HCT116 (cell line): ENCODE data around the gene PNPLA8. TPM values are rescaled to one million over a fixed set of nuclear protein-coding genes. Genes with fewer than 3 reads are reported as not detected.

ENCODE experiments used
- ATAC-seq: fragments of 200-7000 bp; cut with Tn5 transposase; 2 replicates; pipeline ENCODE4 v1.9.1; 2020; ENCODE audit warnings: mild to moderate bottlenecking, moderate library complexity
- BruUV-seq: library from RNA; stranded (reverse); fragments of 400-500 nt; replicated peaks from 2 replicates; lab custom pipeline; 2021; lab: Mats Ljungman, UMichigan
- CTCF ChIA-PET: fragments of 300-600 bp; sonication (Branson Sonifier 250); formaldehyde crosslinking; loops from one replicate; lab custom pipeline; 2021; ENCODE audit warnings: antibody characterized with exemption; lab: Charles Lee
- POLR2A ChIA-PET: fragments of 300-600, 350-600 bp; sonication (Branson Sonifier 250); formaldehyde crosslinking; loops from one replicate; lab custom pipeline; 2021; ENCODE audit warnings: antibody characterized with exemption; lab: Charles Lee
- RAD21 ChIA-PET, 2 experiments: fragments of 300-600 bp; sonication (Branson Sonifier 250); formaldehyde crosslinking; loops; one replicate each; lab custom pipeline; 2023; ENCODE audit warnings: low total read pairs in 2 of 2; ENCODE audit not compliant: uncharacterized antibody in 2 of 2, unreplicated experiment in 2 of 2, low non-redundant PET in 1 of 2; lab: Charles Lee
- DNase-seq: peaks from one replicate; pipeline ENCODE4 v3.0.0-alpha.2; 2010; ENCODE audit warnings: low read depth, low spot score
- H2AFZ ChIP-seq: fragments of 200-600 bp; shearing (Covaris generic), sonication (generic); 2 replicates; pipeline ENCODE4 v1.6.1; 2017; ENCODE audit warnings: low read depth, mixed run types, mixed read lengths, antibody characterized with exemption, low read length; ENCODE audit not compliant: poor library complexity, severe bottlenecking
- H3K27ac ChIP-seq: 2 replicates; pipeline ENCODE4 v1.5.1; 2012; ENCODE audit warnings: low read depth, low read length
- H3K27me3 ChIP-seq: fragments of 200-600 bp; sonication (generic); 2 replicates; pipeline ENCODE4 v1.6.1; 2016; ENCODE audit warnings: mixed run types, low read length, mixed read lengths; ENCODE audit not compliant: insufficient read depth
- H3K36me3 ChIP-seq, 2 experiments: fragments of 200-500 bp in 1 of 2; fragments of 200-600 bp in 1 of 2; sonication (Bioruptor generic) in 1 of 2; sonication (generic) in 1 of 2; 2 replicates each; pipeline versions ENCODE4 v1.5.1 to v1.6.1; 2014 to 2016; ENCODE audit warnings: low read length in 2 of 2, inconsistent platforms in 1 of 2, mixed read lengths in 1 of 2, mixed run types in 1 of 2; ENCODE audit not compliant: insufficient read depth in 2 of 2, control insufficient read depth in 1 of 2
- H3K4me1 ChIP-seq, 2 experiments: fragments of 200-600 bp in 1 of 2; sonication (generic) in 1 of 2; 2 replicates each; pipeline versions ENCODE4 v1.5.1 to v1.6.1; 2012 to 2017; ENCODE audit warnings: low read length in 2 of 2, inconsistent platforms in 1 of 2, mild to moderate bottlenecking in 1 of 2, mixed read lengths in 1 of 2, mixed run types in 1 of 2, moderate library complexity in 1 of 2; ENCODE audit not compliant: insufficient read depth in 2 of 2, control insufficient read depth in 1 of 2
- H3K4me2 ChIP-seq: fragments of 200-600 bp; sonication (generic); 2 replicates; pipeline ENCODE4 v1.6.1; 2017; ENCODE audit warnings: mixed run types, low read length, mixed read lengths
- H3K4me3 ChIP-seq, 2 experiments: fragments of 200-600 bp in 1 of 2; sonication (generic) in 1 of 2; replicated peaks in 1 of 2; 2 replicates each; pipeline ENCODE4 v1.5.1; 2011 to 2016; ENCODE audit warnings: low read length in 2 of 2, control low read depth in 1 of 2, low read depth in 1 of 2, mild to moderate bottlenecking in 1 of 2, mixed read lengths in 1 of 2, mixed run types in 1 of 2
- H3K79me2 ChIP-seq: fragments of 200-600 bp; sonication (generic); 2 replicates; pipeline ENCODE4 v1.6.1; 2017; ENCODE audit warnings: mild to moderate bottlenecking, mixed run types, low read length, moderate library complexity, mixed read lengths; ENCODE audit not compliant: insufficient read depth
- H3K9ac ChIP-seq: fragments of 200-600 bp; sonication (generic); 2 replicates; pipeline ENCODE4 v1.6.1; 2016; ENCODE audit warnings: low read length, mixed read lengths
- H3K9me2 ChIP-seq: fragments of 200-600 bp; sonication (generic), shearing (Covaris generic); 2 replicates; pipeline ENCODE4 v1.6.1; 2017; ENCODE audit warnings: mixed run types, mild to moderate bottlenecking, moderate library complexity; ENCODE audit not compliant: insufficient read depth
- H3K9me3 ChIP-seq, 2 experiments: fragments of 200-500 bp in 1 of 2; fragments of 200-600 bp in 1 of 2; sonication (Bioruptor generic) in 1 of 2; sonication (generic) in 1 of 2; 2 replicates each; pipeline ENCODE4 v1.6.1; 2014 to 2017; ENCODE audit warnings: low read length in 2 of 2, mixed read lengths in 2 of 2, inconsistent platforms in 1 of 2, low read depth in 1 of 2, mild to moderate bottlenecking in 1 of 2, mixed run types in 1 of 2, moderate library complexity in 1 of 2; ENCODE audit not compliant: control insufficient read depth in 1 of 2, insufficient read depth in 1 of 2
- H4K20me1 ChIP-seq: fragments of 200-600 bp; sonication (generic), shearing (Covaris generic); 2 replicates; pipeline ENCODE4 v1.6.1; 2017; ENCODE audit warnings: mixed run types, mild to moderate bottlenecking, moderate library complexity; ENCODE audit not compliant: insufficient read depth
- CBX3 ChIP-seq: IDR thresholded peaks from 2 replicates; pipeline ENCODE4 v1.6.1; 2012; ENCODE audit warnings: low read depth
- EGR1 ChIP-seq: IDR thresholded peaks from 2 replicates; pipeline ENCODE4 v1.6.1; 2012; ENCODE audit warnings: low read depth
- RAD21 ChIP-seq: IDR thresholded peaks from 2 replicates; pipeline ENCODE4 v1.6.1; 2012; ENCODE audit warnings: low read depth, mild to moderate bottlenecking
- SIN3A ChIP-seq: IDR thresholded peaks from 2 replicates; pipeline ENCODE4 v1.6.1; 2012; ENCODE audit warnings: low read depth
- ZFX ChIP-seq: fragments of 450-650 bp; IDR thresholded peaks from 2 replicates; pipeline ENCODE4 v1.6.1; 2017
- intact Hi-C: fragments of 100-400 bp; cut with micrococcal nuclease; formaldehyde crosslinking; loops from 2 replicates; pipeline ENCODE4 v1.10.0; 2022
- total RNA-seq: library from RNA; stranded (reverse); gene quantifications from one replicate; pipeline ENCODE4 v1.2.1, GENCODE V29; 2021; ENCODE audit not compliant: unreplicated experiment
- TF ChIP-seq, protein P1 (sequence below): IDR thresholded peaks from 2 replicates; pipeline ENCODE4 v1.6.1; 2012

PNPLA8 gene
- total RNA-seq, 1 experiment from 2014 or later, result 12.9 TPM

DNA sequence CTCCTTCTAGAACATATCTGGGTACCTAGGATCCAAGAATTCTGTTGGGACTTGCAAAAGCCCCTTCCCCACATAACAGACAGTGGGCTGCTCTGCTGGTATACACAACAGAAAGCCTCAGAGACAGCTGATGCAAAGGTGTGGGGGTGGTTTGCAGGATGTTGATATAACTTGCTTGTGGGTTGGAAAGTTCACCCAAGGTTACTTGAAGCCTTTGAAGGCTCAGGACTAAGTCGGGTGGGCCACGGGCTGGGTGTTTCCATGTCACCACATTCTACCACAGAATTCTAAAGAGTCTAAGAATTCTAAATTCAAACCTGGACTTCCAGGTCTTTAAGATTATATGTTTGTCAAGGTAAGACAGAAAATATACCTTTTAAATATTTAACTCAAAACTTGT lies 62.3 kb downstream of the PNPLA8 start:
- POLR2A ChIA-PET, result no interaction called here
- no TSS peak for BruUV-seq
- Histone ChIP-seq H3K27ac (no peak overlapping the region), H4K20me1 (no peaks in the 10 kb centered on the region), H3K9me3 (no peaks in the 10 kb centered on the region), H3K9ac (no peak overlapping the region), H3K4me1 (no peaks in the 10 kb centered on the region)
- CTCF ChIA-PET, result no interaction called here
- TF ChIP-seq ZFX, result no peak
- no peak for TF ChIP-seq EGR1
- TF ChIP-seq, protein P1, sequence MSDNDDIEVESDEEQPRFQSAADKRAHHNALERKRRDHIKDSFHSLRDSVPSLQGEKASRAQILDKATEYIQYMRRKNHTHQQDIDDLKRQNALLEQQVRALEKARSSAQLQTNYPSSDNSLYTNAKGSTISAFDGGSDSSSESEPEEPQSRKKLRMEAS, result no peak
- TF ChIP-seq, all 23 proteins: peak for 0
- ATAC-seq (no peak), DNase-seq (no peak)
- no peaks in the 10 kb centered on the region for H3K9me2 ChIP-seq
- RAD21 ChIA-PET, result no interaction called here
- H3K4me3 ChIP-seq, result no peak overlapping the region
- H3K36me3 ChIP-seq, result no peaks in the 10 kb centered on the region
- H3K79me2 ChIP-seq, result no peaks in the 10 kb centered on the region
- no peak overlapping the region for H3K4me2 ChIP-seq
- H3K27me3 ChIP-seq, result no peaks in the 10 kb centered on the region
- H2AFZ ChIP-seq, result no peak overlapping the region
- intact Hi-C loops, result no loop called here

DNA sequence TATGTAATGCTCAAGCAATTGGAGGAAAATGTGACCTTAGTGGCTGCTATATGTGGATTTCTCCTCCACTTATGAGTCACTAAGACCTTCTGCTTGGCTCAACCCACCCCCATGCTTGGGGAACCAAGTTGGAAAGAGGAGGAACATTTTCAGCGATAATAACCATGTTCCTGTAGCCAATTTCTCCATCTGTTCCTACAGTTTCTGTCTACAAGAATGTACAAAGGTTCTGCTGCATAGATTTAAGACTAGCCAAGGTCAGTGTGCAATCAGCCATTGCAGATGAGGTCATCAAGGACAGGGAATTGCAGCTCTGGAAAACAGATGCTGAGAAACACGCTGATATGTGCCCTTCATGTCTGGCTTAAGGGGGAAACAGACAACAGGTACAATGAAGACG lies 64.1 kb downstream of the PNPLA8 start:
- no peak overlapping the region for H3K4me3 ChIP-seq
- POLR2A ChIA-PET, result no interaction called here
- no peaks in the 10 kb centered on the region for H3K36me3 ChIP-seq
- no peak overlapping the region for H3K9ac ChIP-seq
- no peak overlapping the region for H2AFZ ChIP-seq
- DNase-seq (no peak), ATAC-seq (no peak)
- no peak overlapping the region for H3K27ac ChIP-seq
- intact Hi-C loops, result no loop called here
- H3K4me1 ChIP-seq, result no peaks in the 10 kb centered on the region
- H3K9me2 ChIP-seq, result no peaks in the 10 kb centered on the region
- H3K9me3 ChIP-seq, result no peaks in the 10 kb centered on the region
- 0 out of 2 replicates have a peak, but pooled peaks cover 5% of the 10 kb centered on the region for H3K27me3 ChIP-seq
- TF ChIP-seq RAD21 (no peak), SIN3A (no peak), CBX3 (no peak)
- no peaks in the 10 kb centered on the region for H3K79me2 ChIP-seq
- CTCF ChIA-PET, result no interaction called here
- no peaks in the 10 kb centered on the region for H4K20me1 ChIP-seq
- H3K4me2 ChIP-seq, result no peak overlapping the region
- RAD21 ChIA-PET, result no interaction called here
- no TSS peak for BruUV-seq
